ENCODE results near the gene RNU5D-1.

DNA sequence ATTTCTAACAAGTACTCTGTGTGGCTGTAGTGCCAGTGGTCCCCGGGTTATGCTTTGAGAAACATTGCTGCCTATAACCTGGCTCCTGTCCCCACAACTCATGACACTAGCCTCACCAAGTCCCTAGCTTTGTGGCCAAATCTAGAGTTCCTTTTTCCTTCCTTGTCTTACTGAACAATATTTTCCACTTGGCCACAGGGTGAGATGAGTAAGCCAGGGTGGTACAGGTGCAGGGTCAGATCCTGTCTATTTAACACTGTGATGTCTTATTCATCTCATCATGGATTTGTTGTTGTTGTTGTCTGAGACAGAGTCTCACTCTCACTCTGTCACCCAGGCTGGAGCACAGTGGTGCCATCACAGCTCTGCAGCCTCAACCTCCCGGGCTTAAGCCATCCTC lies 37.8 kb downstream of the RNU5D-1 start:
- TF ChIP-seq, protein P1, sequence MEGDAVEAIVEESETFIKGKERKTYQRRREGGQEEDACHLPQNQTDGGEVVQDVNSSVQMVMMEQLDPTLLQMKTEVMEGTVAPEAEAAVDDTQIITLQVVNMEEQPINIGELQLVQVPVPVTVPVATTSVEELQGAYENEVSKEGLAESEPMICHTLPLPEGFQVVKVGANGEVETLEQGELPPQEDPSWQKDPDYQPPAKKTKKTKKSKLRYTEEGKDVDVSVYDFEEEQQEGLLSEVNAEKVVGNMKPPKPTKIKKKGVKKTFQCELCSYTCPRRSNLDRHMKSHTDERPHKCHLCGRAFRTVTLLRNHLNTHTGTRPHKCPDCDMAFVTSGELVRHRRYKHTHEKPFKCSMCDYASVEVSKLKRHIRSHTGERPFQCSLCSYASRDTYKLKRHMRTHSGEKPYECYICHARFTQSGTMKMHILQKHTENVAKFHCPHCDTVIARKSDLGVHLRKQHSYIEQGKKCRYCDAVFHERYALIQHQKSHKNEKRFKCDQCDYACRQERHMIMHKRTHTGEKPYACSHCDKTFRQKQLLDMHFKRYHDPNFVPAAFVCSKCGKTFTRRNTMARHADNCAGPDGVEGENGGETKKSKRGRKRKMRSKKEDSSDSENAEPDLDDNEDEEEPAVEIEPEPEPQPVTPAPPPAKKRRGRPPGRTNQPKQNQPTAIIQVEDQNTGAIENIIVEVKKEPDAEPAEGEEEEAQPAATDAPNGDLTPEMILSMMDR (IDR thresholded peaks at IDR 0.05), result no peak
- no peak for TF ChIP-seq ZFX (IDR thresholded peaks at IDR 0.05; ENCODE audit: borderline replicate concordance)

Data from 22Rv1 (cell line).